GM10847 (cell line): ENCODE results near the gene CDK11A.

ENCODE experiments used
- POLR2A ChIP-seq: IDR thresholded peaks from 2 replicates; pipeline ENCODE4 v1.6.1; 2011; ENCODE audit not compliant: insufficient read length; ENCODE audit errors: extremely low read depth

CDK11A gene

DNA sequence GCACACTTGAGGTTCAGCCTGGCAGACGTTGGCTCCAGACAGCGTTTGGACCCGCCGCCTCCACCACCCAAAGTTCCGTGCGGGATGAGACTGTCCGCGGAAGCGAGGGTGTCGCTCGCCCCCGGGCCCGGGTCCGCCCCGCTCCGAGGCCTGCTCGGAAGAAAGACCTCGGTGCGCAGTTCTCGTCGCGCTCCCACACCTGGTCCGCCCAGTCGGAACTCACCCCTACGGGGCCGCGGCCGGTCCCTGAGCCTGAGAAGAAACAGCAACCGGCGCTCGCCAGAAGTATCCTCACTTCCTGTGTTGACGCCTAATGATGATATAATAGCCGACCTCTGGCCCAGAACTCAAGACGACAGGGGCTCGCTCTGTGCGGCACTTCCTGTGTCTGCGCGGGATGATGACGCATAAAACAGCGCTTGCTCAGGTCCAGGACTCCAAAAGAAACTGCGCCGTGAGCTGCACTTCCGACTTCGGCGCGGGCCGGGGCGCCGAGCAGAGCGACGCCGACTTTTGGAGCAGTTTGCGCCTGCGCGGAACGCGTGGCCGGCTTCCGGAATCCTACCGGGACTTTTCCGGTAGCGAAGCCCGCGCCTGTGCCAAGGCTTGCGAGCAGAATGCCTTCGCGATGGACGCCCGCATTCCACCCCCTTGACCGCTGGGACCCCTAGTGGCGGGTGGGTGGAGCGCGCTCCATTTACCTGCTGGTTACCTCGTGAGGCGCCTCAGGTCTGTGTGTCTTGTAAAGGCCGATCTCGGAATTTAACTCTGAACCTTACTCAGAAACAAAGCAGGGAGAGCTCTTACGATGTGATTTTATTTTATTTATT, at the start of gene CDK11A:
Gene CDK11A (minus strand): TSS at position 323 of the 830 bp plus-strand sequence. CDS start 1,539 bp downstream, outside the sequence.
- peak; percentile 26 for TF ChIP-seq POLR2A

DNA sequence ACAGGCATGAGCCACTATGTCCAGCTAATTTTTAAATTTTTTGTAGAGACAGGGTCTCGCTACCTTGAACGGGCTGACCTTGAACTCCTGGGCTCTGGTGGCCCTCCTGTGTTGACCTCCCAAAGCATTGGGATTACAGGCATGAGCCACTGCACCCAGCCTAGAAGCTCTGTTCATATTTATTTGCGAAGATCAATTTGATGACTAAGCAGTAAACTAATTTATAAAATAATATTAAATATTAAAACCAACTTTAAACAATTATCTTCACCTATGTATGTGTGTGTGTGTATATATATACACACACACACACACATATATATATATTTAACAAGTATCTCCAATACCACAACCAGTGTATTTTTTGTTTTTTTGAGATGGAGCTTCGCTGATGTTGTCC, 49.7 kb upstream of the CDK11A start:
- no peak for TF ChIP-seq POLR2A

DNA sequence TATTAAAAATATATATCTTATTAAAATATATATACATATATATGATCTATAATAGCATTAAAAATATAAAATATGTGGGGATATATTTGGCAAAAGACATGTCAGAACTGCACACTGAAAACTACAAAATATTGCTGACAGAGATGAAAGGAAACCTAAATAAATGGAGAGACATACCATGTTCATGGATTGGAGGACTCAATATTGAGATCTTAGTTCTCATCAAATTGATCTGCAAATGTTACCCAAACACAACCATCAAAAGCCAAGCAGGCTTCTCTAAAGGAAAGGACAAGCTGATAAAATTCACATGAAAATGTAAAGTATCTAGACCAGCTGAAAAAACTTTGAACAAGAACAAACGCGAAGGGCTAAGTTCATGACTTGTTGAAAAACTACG, 46.9 kb upstream of the CDK11A start:
- TF ChIP-seq POLR2A, result no peak

DNA sequence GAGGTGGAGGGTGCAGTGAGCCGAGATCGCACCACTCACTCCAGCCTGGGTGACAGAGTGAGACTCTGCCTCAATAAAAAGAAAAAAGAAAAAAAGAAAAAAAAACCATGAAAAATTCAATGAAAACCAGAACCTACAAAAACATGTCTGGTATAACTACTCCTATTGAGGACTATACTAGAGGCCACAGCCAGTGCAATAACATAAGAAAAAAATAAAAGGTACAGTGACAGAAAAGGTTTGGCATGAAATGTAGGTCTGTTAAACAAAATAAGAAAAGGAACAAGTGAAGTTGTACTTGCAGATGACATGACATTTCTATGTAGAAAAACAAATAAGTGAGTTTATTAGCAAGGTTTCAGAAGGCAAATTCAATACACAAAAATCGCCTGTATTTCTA, 45.9 kb upstream of the CDK11A start:
- TF ChIP-seq POLR2A, result no peak

DNA sequence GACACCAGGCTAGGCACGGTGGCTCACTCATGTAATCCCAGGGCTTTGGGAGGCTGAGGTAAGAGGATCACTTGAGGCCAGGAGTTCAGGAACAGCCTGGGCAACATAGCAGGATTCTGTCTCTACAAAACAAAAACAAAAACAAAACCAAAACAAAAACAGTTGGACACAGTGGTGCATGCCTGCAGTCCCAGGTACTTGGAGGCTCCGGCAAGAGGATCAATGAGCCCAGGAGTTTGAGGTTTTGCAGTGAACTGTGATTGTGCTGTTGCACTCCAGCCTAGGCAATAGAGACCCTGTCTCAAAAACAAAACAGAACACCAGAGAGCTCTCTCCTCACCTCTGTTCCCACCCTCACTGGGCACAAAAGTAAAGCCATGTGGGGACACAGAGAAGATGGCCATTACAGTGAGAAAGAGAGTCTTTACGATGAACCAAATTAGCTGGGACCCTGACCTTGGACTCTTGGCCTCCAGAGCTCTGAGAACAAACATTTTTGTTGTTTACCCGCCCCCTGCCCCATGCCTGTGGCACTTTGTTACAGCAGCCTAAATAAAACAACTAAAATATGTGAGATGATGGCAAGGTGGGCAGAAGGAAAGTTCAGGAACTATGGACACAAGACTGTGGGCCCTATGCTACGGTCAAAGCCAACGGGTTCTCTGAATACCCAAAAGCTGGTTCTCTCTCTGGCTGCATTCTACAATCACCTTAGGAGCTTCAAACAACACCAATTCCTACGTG, 44.3 kb upstream of the CDK11A start:
- no peak for TF ChIP-seq POLR2A

DNA sequence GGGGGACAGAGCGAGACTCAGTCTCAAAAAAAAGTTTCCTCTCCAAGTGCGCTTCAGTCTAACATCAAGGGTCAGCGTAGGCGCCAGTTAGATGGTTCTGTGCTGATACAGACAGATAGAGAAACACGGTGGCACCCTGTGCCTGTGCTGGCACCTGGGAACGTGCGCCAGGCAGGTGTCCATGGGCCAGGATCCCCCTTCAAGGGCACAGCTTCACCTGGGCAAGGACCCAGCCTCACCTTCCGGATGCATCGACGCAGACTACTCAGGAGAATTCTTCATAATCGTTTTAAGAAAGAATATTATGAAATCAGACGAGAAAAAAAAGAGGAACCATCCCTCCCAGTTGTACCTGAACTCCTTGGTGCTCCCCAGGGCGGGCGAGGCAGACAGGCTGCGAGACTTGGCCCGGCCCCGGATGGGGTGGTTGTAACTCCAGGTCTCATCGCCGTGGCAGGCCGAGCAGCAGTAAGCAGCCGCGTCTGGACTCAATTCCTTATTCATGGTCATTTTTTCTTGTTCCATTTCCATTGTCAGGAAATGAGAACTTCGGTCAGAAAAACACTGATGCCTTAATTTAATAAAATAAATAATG, 40.8 kb upstream of the CDK11A start:
- no peak for TF ChIP-seq POLR2A

DNA sequence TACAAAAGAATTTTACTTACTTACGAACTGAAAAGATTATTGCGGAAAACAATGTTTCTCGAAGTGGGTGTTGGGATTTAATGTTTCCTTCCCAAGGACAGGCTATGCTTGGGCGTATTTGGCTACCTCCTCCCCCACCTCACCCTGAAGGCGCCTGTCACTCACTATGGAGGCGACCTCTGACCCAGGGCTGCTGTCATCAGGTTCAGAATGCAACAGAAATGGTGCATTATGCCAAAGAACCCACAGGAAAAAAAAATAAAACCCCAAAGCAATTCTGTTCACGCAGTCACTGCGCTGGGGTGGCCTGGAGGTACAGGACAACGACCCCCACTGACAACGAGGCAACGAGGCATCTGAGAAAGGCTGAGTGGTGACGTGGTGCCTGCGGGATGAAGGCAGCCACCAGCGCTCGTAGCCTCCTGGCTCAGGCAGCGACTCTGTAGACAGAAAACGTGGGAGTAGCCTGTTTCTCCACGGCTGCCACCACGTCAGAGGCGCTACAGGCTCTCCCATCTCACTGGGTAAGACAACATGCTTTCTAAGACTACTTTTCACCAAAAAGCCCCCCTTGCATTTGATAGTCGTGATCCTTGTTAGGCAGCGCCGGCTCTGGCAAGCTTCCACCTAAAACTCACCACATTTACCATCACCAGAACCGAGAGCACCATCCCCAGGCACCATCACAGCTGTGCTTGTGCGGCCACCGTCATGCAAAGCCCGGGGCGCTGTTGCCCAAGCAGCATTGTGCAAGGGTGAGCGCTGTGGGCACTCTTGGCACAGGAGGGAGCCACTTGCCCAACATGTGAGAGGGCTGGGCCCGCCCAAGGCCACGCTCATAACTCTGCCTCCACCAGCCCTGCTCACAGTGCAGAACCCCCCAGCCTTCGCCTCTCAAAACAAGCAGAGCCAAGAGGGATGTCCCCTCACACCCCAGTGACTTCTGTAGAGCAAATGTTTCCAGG, 39.8 kb upstream of the CDK11A start:
- TF ChIP-seq POLR2A, result no peak

DNA sequence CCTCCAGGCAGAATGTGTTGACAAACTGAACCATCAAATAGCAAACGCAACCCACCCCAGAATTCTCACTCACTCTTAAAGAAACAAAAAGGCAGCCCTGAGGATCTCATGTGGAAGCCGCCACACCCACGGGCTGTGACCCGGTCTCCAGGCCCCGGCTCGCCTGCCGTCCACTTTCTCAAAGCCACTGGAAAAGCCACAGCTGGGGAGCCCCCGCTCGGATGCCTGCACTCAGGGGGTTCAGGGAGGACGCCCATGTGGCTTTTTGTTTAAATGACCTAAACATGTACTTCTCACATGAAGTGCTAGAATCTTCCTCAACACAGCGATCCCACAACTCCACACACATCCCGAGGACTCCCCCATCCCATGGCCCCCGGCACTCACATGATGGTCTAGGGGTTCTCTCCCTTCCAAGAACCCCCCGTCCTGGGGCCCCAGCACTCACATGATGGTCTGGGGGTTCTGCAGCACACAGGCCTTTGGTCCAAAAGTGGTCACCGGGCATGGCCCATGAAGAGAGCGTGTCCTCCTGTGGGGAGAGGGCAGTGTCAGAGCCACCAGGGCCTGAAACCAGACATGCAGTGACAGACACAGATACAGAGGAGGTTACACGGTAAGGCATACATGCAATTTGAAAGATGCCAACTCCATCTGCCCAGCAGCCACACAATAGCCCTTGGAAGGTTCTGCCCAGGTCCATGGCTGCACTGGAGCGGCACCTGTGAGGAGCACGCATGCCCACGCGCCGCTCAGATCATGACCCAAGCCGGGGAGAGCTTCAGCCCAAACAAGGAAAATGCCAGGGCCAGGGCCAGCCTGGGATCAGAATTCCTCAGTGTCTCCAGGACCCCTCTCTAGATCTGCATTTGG, 37.6 kb upstream of the CDK11A start:
- TF ChIP-seq POLR2A, result no peak

DNA sequence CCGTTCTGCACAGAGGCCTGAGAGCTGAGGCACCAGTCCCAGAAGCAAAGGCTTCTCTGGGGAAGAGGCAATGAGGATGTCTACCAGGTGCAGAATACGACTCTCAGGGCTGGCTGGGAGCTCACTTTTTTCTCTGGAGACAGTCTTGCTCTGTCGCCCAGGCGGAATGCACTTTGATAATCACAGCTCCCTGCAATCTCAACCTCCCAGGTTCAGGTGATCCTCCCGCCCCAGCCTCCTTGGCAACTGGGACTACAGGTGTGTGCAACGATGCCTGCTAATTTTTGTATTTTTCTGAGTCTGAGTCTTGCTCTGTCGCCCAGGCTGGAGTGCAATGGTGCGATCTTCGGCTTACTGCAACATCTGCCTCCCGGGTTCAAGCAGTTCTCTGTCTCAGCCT, 36.6 kb upstream of the CDK11A start:
- no peak for TF ChIP-seq POLR2A

DNA sequence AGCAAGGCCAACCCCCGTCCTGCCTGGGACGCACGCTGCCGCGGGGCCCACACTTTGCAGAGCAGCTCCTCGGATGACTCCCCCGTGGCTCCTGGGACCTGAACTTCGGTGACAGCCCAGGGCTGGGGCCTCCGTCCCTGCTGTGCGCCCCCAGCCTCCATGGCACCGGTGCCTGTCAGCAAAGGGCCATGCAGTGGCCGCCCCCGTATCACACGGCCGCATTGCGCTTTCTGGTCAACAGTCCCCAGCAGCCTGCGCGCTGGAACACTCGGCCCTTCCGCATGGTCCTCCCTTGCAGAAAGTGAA, 36.1 kb upstream of the CDK11A start:
- no peak for TF ChIP-seq POLR2A

DNA sequence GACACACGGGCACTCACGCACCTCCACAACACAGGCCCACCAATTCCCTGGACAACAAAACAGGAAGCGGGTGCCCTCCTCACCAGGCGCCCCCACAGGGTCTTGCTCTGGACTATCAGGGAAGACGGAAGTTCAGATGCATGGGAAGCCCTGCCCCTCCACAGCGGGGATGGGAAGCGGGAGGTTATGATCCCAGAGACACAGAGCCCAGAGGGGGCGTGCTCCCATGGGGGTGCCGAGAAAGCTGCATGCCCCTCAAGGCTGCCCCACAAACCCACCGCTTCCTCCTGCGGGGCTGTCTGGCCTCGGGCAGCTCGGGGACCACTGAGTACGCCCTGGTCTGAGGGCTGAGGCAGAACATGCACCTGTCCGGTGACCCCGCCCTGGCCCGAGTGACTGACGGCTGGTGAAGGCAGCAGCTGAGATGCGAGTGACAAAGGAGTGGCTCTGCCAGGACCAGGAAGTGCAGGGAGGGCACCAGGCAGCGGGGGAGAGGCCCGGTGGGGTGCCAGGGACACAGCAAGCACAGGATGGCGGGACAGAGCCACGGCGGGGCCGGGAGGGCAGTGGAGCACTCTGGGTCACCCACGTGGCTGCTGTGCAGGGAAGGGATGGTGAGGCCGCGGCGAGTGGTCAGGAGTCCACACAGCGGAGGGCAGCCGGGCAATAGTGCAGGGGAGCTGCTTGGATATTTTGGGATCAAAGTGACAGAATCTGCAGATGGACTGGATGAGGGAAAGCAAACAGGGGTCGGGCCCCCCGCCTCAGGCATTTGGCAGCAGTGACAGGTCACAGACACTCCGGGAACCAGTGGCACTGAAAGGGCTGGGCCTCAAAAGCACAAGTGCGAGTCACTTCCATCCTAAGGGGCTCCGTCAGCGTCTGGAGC, 35.5 kb upstream of the CDK11A start:
- TF ChIP-seq POLR2A, result no peak

DNA sequence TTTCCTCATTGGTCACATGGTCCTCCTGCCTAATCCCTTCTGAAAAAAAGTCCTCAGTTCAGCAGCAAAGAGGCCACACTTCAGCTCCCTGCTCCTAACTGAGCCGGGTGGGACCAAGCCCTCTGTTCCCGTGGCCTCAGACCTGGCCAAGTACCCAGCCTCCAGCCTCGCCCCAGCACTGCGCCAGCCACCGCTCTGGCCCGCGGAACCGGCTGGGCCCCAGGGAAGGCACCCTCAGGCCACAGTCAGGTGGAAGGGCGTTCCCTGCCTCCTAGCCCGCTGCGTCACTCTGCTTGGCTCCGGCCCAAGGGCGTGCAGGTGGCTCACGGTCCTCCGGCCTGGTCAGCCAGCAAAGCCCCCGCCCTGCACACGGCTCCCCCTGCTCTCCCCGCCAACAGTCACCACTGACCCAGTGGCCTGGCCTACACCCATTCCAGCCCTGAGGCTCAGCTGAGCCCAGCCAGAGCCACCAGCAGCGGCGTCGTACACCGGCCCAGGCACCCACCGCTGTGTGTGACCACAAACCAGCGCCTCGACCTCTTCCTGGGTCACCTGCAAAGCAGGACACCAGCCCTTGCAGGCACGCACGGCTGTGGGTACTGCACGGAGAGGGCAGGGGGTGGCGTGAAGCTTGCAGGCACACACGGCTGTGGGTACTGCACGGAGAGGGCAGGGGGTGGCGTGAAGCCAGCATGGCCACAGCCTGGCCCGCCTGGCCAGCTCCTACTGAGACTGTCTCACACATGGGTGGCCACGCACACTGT, 34.7 kb upstream of the CDK11A start:
- no peak for TF ChIP-seq POLR2A

DNA sequence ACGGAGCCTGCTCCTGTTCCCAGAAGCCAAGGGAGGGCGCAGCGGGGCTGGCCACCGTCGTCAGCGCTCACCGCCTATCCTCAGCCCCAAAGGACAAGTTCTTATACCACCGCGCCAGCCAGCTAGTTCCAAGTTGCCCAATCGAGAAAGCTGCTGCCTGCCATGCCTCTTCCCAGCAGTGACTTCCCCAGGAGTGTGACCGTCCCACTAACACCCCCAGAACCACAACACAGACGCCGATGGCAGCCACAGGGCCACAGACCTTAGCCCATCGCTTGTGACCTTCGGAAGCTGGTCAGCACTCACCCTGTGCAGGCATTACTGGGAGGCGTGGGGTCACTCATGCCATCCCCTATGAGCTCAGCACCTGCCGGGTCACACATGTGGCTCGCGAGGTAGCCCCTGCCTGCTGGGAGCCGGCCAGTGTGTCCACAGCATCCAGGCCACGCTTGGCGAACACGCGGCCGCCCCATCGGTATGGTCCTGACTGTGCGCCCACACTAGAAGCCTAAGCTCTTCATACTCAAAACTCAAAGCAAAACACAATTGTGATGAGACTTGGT, 34.0 kb upstream of the CDK11A start:
- no peak for TF ChIP-seq POLR2A
